ENCODE results near the gene PAIP2.

Gene PAIP2

GRCh38 chr5:139414581-139415130 is 73.0 kb downstream of the PAIP2 start:
- DNase-seq: peak; percentile 57

GRCh38 chr5:139415221-139415861 is 73.7 kb downstream of the PAIP2 start:
- DNase-seq: no peak

GRCh38 chr5:139415869-139416268 is 74.2 kb downstream of the PAIP2 start:
- no peak for DNase-seq

- no peak for DNase-seq
These were observed 75.0 kb downstream of the PAIP2 start for GRCh38 chr5:139416651-139417050.

- no peak for DNase-seq
These were observed 75.6 kb downstream of the PAIP2 start for GRCh38 chr5:139417214-139417613.

- no peak for DNase-seq
These were observed 77.1 kb downstream of the PAIP2 start for GRCh38 chr5:139418793-139419192.
